ENCODE measurements around the gene ZNF573. TPM values are rescaled to one million over a fixed set of nuclear protein-coding genes. Genes with fewer than 3 reads are reported as not detected.
"Not testable (repeated sequence)": the region's sequence is repeated elsewhere in the genome, so short reads cannot be mapped to it uniquely, and the experiment has no call there.

The ZNF573 gene
- 3.1 and 4.9 TPM in 2 replicates for total RNA-seq (2014; rRNA removed; shearing (Covaris generic))

GRCh38 chr19:37779127-37780005 is at the start of gene ZNF573:
TSS of gene ZNF573 (minus strand) at chr19:37779586. CDS start at chr19:37773729, 5,857 bp downstream.
- peak; percentile 91 for DNase-seq (ENCODE audit: low read depth)

- DNase-seq (ENCODE audit: low read depth), result peak; percentile 36
These were observed 38.0 kb upstream of the ZNF573 start for GRCh38 chr19:37817180-37817981.

DNA sequence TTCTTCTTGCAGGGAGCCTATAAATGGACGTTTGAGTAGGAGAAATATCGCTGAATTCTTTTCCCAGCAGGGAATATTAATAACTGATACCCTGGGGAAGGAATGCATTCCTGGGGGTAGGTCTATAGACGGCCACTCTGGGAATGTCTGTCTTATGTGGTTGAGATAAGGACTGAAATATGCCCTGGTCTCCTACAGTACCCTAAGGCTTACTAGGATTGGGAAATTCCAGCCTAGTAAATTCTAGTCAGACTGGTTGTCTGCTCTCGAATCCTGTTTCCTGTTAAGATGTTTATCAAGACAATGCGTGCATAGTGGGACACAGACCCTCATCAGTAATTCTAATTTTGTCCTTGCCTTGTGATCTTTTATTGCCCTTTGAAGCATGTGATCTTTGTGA is 36.2 kb upstream of the ZNF573 start:
- DNase-seq (ENCODE audit: low read depth), result peak; percentile 18

- DNase-seq (ENCODE audit: low read depth), result no peak
These were observed 34.0 kb upstream of the ZNF573 start for GRCh38 chr19:37813340-37813739.

DNA sequence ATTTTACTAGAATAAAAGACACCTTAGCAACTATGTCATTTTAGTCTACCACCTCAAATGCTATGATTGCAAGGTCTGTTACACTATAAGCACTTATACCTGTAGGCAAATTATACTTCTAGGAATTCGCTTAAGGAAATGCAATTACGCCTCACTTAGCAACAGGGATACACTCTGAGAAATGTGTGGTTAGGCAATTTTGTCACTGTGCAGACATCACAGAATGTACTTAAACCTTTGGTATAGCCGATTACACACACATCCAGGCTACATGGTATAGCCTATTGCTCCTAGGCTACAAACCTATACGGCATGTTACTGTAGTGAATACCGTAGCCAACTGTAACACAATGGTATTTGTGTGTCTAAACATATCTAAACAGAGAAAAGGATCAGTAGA is 30.0 kb upstream of the ZNF573 start:
- DNase-seq (ENCODE audit: low read depth), result no peak

GRCh38 chr19:37803249-37803840 is 24.0 kb upstream of the ZNF573 start:
- no peak for DNase-seq (ENCODE audit: low read depth)

GRCh38 chr19:37790244-37790925 is 11.0 kb upstream of the ZNF573 start:
- no peak for DNase-seq (ENCODE audit: low read depth)

- DNase-seq (ENCODE audit: low read depth), result no peak
These were observed 716 bp downstream of the ZNF573 start for GRCh38 chr19:37778613-37779126.

- DNase-seq (ENCODE audit: low read depth), result no peak
These were observed 8.4 kb downstream of the ZNF573 start for GRCh38 chr19:37770985-37771384.

GRCh38 chr19:37763488-37763887 is 15.9 kb downstream of the ZNF573 start:
- DNase-seq (ENCODE audit: low read depth), result no peak

- DNase-seq (ENCODE audit: low read depth), result not testable (repeated sequence)
These were observed 21.7 kb downstream of the ZNF573 start for GRCh38 chr19:37757683-37758082.

DNA sequence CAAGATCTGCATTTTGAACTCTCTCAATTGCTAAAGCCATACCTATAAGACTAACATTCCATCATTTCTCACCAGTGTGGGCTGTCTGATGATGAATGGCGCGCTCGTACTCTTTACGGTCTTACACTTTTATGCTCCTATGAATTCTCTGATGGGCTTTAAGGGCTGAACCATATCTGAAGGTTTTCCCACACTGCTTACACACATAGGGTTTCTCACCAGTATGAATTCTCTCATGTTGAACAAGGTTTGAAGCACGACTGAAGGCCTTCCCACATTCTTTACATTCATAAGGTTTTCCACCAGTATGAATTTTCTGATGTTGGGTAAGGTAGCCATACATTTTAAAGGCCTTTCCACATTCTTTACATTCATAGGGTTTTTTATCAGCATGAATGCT is 41.0 kb downstream of the ZNF573 start:
- no peak for DNase-seq (ENCODE audit: low read depth)

DNA sequence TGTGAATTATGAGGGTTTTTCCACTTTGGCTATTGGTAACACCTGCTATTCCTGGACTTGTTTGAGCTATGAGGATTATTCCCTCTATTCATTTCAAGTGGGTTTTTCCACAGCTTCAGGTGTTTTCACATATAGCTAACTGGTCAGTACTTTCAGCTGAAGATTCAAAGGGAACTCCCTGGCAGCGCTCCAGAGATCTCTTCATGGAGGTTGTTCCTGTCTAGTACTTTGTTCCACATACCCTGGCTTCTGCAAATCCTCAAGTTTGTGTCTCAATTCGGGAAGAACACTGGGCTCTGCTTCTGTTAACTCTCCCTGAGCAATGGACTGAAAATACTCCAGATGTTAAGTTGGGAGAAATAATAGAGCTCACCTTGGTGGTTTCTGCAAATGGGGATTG is 54.2 kb downstream of the ZNF573 start:
- no peak for DNase-seq (ENCODE audit: low read depth)

DNA sequence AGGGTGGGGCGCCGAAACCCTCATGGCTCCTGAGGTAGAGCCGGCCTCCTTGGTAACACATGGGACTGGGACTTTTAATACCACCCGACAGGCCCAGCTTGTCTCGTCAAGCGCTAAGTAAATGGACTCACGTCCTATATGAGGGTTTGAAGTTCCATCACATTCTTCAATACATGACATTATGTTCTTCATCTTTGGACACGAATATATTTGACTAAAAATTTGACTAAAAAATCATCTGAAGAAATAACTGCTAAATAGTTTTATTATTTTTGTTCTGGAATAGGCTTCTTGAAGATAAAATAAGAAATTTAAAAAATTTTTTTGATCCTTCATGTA is 59.5 kb downstream of the ZNF573 start:
- no peak for DNase-seq (ENCODE audit: low read depth)

DNA sequence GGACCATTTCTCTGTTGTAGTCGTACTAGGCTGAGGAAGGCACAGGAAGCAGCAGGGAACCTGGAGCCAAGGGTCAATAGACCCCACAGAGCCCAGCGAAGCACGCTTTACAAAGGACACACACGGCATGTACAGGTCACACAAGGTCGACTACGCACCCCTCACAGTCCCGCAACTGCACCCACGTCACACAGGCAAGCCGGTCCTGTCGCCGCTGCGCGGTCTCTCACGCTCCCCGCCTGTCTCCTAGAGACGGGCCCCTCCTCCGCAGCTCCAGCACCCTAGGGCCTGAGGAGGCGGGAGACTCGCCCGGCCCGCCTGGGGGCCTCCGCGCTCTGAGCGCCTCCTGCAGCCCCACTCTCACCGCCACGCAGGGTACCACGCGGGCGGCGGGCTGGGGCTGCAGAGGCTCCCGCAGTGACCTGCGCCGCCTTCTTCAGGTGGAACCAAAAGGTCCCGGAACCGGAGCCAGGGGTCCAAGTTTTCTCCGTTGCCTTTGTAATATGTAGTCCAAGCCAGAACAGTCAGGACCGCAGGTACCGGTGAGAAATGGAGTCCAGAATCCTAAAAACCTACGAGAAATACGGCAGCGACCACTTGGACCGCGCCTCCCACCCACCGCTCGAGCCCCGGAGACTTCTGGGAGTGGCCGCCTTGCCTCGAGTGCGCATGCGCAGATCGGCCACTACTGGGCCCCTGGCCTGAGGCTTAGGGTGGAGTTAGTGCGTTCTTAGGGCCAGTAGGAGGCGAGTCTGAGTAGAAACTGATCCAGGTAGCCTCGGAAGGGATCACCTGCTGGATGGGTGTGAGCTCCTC is 60.1 kb downstream of the ZNF573 start, which contains the start of gene ZNF607:
ZNF607 (minus strand) TSS at position 651 of the 816 bp plus-strand sequence. CDS start 8,143 bp downstream, outside the sequence.
- DNase-seq (ENCODE audit: low read depth), result peak; percentile 86

GRCh38 chr19:37718304-37718703 is 61.1 kb downstream of the ZNF573 start:
- no peak for DNase-seq (ENCODE audit: low read depth)

DNA sequence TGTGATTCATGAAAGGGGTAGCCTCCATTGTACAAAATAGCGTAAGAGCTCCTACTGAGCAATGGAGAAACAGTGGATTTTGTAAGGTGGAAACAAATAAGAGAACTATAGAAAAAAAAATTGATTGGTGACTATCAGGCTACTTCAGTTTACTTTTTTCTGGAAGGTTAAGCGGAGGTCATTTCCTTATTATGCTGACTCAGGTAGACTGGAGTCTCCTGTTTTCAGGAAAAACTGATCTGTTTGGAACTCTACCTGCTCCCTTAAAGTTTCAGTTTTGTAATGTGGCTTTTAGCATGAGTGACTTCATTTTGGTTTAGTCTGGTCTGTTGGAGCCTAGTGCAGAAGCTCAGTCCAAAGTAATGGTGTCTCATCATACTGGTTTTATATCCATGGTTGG is 63.2 kb downstream of the ZNF573 start:
- DNase-seq (ENCODE audit: low read depth), result no peak

DNA sequence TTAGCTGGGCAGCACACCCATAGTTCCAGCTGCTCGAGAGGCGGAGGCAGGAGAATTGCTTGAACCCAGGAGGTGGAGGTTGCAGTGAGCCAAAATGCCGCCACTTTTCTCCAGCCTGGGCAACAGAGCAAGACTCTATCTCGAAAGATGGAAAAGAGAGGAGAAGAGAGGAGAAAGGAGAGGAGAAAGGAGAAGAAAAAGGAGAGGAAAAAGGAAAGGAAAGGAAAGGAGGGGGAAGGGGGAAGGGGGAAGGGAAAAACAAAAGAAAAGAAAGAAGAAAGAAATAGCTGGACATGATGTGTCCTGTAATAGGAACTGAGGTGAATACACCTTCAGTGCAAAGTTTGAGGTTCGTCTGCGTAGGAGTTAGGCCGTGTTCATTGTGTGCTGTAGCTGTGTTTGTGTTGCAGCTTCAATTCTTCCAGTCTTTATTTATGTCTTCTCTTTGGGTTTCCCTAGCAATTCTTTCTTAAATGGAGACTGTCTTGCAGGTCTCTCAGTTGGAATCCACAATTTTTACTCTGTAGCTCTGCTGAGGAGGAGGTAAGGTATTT is 73.3 kb downstream of the ZNF573 start:
- DNase-seq (ENCODE audit: low read depth), result no peak

- DNase-seq (ENCODE audit: low read depth), result no peak
These were observed 80.3 kb downstream of the ZNF573 start for GRCh38 chr19:37699057-37699456.

- DNase-seq (ENCODE audit: low read depth), result no peak
These were observed 81.2 kb downstream of the ZNF573 start for GRCh38 chr19:37698216-37698615.

Measured in RPMI7951 (cell line).